NCI-H146 treated with DMSO at 0.1 percent for 48 hours (cell line): ENCODE measurements around the gene JMJD1C.
"Not testable (repeated sequence)": the region's sequence is repeated elsewhere in the genome, so short reads cannot be mapped to it uniquely, and the experiment has no call there.

Source experiments
- DNase-seq: peaks from one replicate; lab custom pipeline; 2025; ENCODE audit not compliant: unreplicated experiment; lab: John Stamatoyannopoulos, UW

Gene JMJD1C

GRCh38 chr10:63173468-63174232, 292.1 kb downstream of the JMJD1C start:
- DNase-seq: no peak

- DNase-seq: no peak
Measured at GRCh38 chr10:63171926-63172325, 293.9 kb downstream of the JMJD1C start.

GRCh38 chr10:63171255-63171855, 294.4 kb downstream of the JMJD1C start:
- no peak for DNase-seq

DNA sequence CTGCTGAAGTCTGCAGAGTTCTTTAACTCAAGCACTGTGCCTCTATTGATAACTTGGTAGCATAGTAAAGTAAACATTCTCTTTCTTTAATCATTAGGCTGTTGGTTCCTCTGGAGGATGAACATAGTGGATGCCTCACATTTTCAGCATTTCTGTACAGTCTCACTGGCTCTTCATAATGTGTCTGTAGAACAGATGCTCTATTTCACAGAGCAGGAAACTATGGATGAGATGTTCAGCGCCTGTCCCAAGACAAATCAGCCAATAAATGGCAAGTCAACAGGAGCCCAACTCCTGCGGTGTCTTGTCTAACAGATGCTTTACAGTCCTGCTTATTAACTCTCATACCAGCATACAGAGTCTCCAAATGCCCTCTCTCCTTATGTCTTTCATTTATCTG, 296.2 kb downstream of the JMJD1C start:
- no peak for DNase-seq

- no peak for DNase-seq
Measured at GRCh38 chr10:63168821-63169462, 296.8 kb downstream of the JMJD1C start.

DNA sequence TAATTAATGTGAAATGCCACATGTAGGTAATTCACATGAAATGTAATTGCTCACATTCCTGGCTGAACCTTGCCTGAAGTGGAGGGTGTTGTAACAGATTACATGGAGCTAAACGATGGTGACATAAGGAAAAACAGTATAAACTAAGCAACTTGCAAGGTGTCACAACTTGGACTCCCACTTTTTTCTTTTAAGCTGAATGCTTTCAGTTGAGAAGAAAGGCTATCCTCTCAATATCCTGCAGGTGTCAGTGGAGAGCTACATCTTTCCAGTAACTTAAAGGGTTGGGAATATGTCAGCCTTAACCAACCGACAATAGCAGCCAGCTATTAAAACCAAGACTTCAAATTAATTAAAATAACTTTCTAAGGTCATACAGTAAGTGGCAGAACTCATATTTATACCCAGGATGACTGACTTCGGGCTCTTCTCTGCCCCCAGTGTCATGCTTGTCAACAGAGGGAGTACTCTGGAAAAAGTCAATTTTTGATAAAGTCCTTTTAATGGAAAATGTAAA, 299.0 kb downstream of the JMJD1C start:
- DNase-seq: peak; percentile 31

DNA sequence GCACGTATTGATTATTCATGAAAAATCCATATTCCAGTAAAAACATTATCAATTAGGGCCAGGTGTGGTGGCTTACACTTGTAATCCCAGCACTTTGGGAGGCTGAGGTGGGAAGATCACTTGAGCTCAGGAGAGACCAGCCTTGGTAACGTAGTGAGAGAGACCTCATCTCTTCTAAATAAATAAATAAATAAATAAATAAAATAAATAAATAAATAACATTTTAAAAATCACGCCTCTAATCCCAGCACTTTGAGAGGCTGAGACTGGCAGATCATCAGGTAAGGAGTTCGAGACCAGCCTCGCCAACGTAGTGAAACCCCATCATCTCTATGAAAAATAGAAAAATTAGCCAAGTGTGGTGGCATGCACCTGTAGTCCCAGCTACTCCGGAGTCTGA, 300.5 kb downstream of the JMJD1C start:
- DNase-seq: no peak

- no peak for DNase-seq
Measured at GRCh38 chr10:63164166-63164623, 301.6 kb downstream of the JMJD1C start.

GRCh38 chr10:63161592-63161991, 304.2 kb downstream of the JMJD1C start:
- DNase-seq: no peak

DNA sequence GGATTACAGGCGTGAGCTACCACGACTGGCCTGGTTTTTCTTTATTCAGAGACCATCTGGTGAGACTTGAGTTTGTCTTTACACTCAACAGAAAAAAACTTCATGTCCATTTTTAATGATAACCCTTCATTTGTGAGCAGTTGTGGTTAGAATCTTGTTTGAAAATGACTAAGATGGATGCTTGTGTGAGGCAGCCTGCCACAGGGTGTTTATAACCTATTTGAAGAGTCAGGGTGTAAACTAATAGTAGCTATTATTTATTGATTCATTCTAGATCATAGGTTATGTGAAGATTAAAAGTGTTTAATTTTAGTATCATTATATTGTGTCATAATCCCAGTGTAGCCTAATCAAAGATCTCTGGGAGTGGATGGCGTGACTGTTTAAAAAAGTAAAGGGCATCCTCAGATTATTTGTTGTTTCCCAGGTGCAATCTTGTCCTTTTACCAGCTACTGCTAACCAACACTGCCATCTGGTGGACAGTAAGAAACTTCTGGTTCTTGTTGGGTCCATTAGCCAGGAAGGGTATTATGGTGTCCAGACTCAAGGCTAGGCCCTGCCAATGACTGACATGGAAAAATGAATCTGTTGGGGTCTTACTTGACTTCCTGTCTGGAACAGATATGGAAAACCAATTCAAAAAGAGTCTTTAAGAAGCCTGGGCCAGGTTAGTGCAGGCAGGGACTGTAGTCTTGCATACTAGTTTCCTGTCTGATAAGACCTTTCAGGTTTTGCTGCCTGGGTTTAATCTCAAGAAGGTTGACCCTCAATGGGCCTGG, 307.7 kb downstream of the JMJD1C start:
- peak; percentile 59 for DNase-seq

GRCh38 chr10:63156236-63156635, 309.5 kb downstream of the JMJD1C start:
- no peak for DNase-seq

GRCh38 chr10:63155388-63156020, 310.3 kb downstream of the JMJD1C start:
- DNase-seq: no peak

GRCh38 chr10:63154546-63155387, 311.0 kb downstream of the JMJD1C start:
- DNase-seq: no peak

DNA sequence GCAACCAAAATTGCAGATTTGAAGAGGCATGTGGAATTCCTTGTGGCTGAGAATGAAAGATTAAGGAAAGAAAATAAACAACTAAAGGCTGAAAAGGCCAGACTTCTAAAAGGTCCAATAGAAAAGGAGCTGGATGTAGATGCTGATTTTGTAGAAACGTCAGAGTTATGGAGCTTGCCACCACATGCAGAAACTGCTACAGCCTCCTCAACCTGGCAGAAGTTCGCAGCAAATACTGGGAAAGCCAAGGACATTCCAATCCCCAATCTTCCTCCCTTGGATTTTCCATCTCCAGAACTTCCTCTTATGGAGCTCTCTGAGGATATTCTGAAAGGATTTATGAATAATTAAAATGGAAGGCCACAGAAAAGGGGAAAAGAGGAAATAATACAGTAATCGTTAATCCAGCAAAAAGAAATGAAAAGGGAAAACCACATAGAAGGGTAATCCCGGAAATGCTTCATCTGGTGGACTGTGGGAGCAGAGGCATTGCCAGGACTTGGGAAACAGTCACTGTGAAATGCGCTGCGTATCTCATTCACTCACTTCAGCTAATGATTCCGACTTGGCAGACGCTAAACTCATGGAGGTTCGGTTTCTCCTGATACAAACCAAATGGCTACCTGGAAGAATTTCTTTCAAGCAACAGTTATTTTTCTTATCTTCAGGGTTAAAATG, 311.8 kb downstream of the JMJD1C start:
- not testable (repeated sequence) for DNase-seq

- no peak for DNase-seq
Measured at GRCh38 chr10:63150745-63151144, 315.0 kb downstream of the JMJD1C start.

DNA sequence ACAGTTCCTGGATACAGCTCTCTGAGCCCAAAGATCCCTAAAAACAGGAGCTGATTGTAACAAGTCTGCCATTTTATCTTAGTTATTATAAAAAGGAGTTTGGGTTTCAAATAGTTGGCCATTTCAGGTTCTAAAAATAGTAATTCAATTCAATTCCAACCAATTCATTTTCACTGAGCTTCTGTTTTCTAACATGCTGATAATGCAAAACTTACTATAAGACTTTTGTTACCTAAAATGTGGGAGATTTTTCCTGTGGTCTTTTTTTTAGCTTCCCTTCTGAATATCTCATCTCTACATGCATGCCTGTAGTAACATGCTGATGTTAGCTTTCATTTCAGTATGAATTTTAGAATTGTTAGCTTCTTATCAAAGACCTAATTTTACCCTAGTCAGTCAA, 319.3 kb downstream of the JMJD1C start:
- no peak for DNase-seq

GRCh38 chr10:63145782-63146181, 320.0 kb downstream of the JMJD1C start:
- DNase-seq: no peak

DNA sequence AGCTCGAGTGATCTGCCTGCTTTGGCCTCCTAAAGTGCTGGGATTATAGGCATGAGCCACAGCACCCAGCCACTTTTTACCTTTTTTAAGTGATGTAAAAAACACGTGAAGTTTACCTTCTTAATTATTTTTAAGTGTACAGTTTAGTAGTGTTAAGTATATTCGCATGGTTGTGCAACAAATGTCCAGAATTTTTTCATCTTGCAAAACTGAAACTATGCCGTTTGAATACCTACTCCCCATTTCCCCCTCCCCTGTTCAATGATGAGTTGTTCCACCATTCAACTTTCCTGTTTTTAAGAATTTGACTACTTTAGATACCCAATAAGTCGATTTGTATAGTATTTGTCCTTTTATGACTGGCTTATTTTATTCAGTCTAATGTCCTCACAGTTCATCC, 321.8 kb downstream of the JMJD1C start:
- DNase-seq: no peak

GRCh38 chr10:63142136-63142535, 323.6 kb downstream of the JMJD1C start:
- DNase-seq: no peak
